GM18951 (cell line): Measurements from ENCODE around the gene SIRT4.
A peak's percentile ranks its signal among the peaks of the same experiment; 100 is the strongest.

Source experiments
- POLR2A ChIP-seq: IDR thresholded peaks from 4 replicates; pipeline ENCODE4 v1.6.1; 2011; ENCODE audit warnings: mild to moderate bottlenecking; ENCODE audit not compliant: insufficient read length, insufficient read depth; ENCODE audit errors: extremely low read depth
- in situ Hi-C: fragments of 300-500 bp; cut with MboI; formaldehyde crosslinking; loops from one replicate; pipeline ENCODE4 v1.12.0; 2022; ENCODE audit warnings: low sequenced_read_pairs, mixed read lengths, inconsistent platforms; ENCODE audit not compliant: unreplicated experiment

The SIRT4 gene

GRCh38 chr12:120264086-120264903 is 37.8 kb upstream of the SIRT4 start:
- in situ Hi-C loops, result no loop called here
- no peak for TF ChIP-seq POLR2A

GRCh38 chr12:120264904-120265472 is 37.1 kb upstream of the SIRT4 start:
- no peak for TF ChIP-seq POLR2A
- in situ Hi-C loops, result loop anchor here (5.0 kb wide), 1 partner anchor 33 kb away; no protein-coding TSS in a partner anchor

- TF ChIP-seq POLR2A, result peak; percentile 64
- in situ Hi-C loops, result loop anchor here (5.0 kb wide), 1 partner anchor 33 kb away; no protein-coding TSS in a partner anchor
Observed at GRCh38 chr12:120265473-120266179, 36.5 kb upstream of the SIRT4 start, which contains the start of gene PXN. Gene PXN, minus strand, starts transcription at chr12:120265730. Its CDS starts 101 bp downstream, at chr12:120265629.

- TF ChIP-seq POLR2A, result no peak
- in situ Hi-C loops, result loop anchor here (5.0 kb wide), 1 partner anchor 34 kb away; no protein-coding TSS in a partner anchor
Observed at GRCh38 chr12:120266180-120266870, 35.8 kb upstream of the SIRT4 start.

- in situ Hi-C loops, result loop anchor here (5.0 kb wide), 1 partner anchor 35 kb away; no protein-coding TSS in a partner anchor
- TF ChIP-seq POLR2A, result no peak
Observed at GRCh38 chr12:120267736-120268135, 34.4 kb upstream of the SIRT4 start.

GRCh38 chr12:120276734-120277133 is 25.4 kb upstream of the SIRT4 start:
- in situ Hi-C loops, result no loop called here
- TF ChIP-seq POLR2A, result no peak

GRCh38 chr12:120278137-120279069 is 23.7 kb upstream of the SIRT4 start:
- no peak for TF ChIP-seq POLR2A
- in situ Hi-C loops, result no loop called here

GRCh38 chr12:120283318-120283717 is 18.8 kb upstream of the SIRT4 start:
- in situ Hi-C loops, result no loop called here
- TF ChIP-seq POLR2A, result no peak

- in situ Hi-C loops, result no loop called here
Observed at GRCh38 chr12:120284381-120284780, 17.7 kb upstream of the SIRT4 start.

GRCh38 chr12:120286768-120287490 is 15.2 kb upstream of the SIRT4 start:
- TF ChIP-seq POLR2A, result no peak
- in situ Hi-C loops, result no loop called here

More at GRCh38 chr12:120284381-120284780, 17.7 kb upstream of the SIRT4 start:
- TF ChIP-seq POLR2A, result no peak

- in situ Hi-C loops, result no loop called here
- TF ChIP-seq POLR2A, result no peak
Observed at GRCh38 chr12:120287491-120287890, 14.6 kb upstream of the SIRT4 start.
